GM19468 (cell line): Measurements from ENCODE around the gene CFHR5.
A peak's percentile ranks its signal among the peaks of the same experiment; 100 is the strongest.
"Not testable (repeated sequence)": the region's sequence is repeated elsewhere in the genome, so short reads cannot be mapped to it uniquely, and the experiment has no call there.

ENCODE experiments used
- ATAC-seq: cut with Tn5 transposase; IDR thresholded peaks from one replicate; pipeline ENCODE4 v1.9.1; 2021; ENCODE audit warnings: mild to moderate bottlenecking, moderate library complexity, moderate number of reproducible peaks; ENCODE audit not compliant: unreplicated experiment; ENCODE audit errors: extremely low read depth

Gene CFHR5

GRCh38 chr1:197016751-197017150, 39.4 kb downstream of the CFHR5 start:
- ATAC-seq: no peak

GRCh38 chr1:197017558-197018146, 40.3 kb downstream of the CFHR5 start:
- no peak for ATAC-seq

GRCh38 chr1:197021716-197022115, 44.4 kb downstream of the CFHR5 start:
- ATAC-seq: no peak

GRCh38 chr1:197024460-197024859, 47.1 kb downstream of the CFHR5 start:
- no peak for ATAC-seq

- no peak for ATAC-seq
Measured at GRCh38 chr1:197027359-197027758, 50.0 kb downstream of the CFHR5 start.

- ATAC-seq: no peak
Measured at GRCh38 chr1:197029749-197030148, 52.4 kb downstream of the CFHR5 start.

- ATAC-seq: not testable (repeated sequence)
Measured at GRCh38 chr1:197034631-197035339, 57.4 kb downstream of the CFHR5 start.

GRCh38 chr1:197036861-197037260, 59.5 kb downstream of the CFHR5 start:
- ATAC-seq: no peak

GRCh38 chr1:197041486-197042353, 64.4 kb downstream of the CFHR5 start:
- peak; percentile 40 for ATAC-seq

- ATAC-seq: no peak
Measured at GRCh38 chr1:197042676-197043341, 65.5 kb downstream of the CFHR5 start.

GRCh38 chr1:197049100-197049499, 71.7 kb downstream of the CFHR5 start:
- ATAC-seq: no peak
